Hematopoietic multipotent progenitor cell (in vitro differentiated cells): Measurements from ENCODE around the gene METRN. TPM values are rescaled to one million over a fixed set of nuclear protein-coding genes. Genes with fewer than 3 reads are reported as not detected.
A peak's percentile ranks its signal among the peaks of the same experiment; 100 is the strongest.

Experiments
- DNase-seq, 3 donors: peaks; one replicate each; pipeline ENCODE4 v3.0.0-alpha.2; 2011 to 2015; ENCODE audit warnings: low read depth in 2 of 3, low spot score in 2 of 3
- total RNA-seq: library from RNA; depleted of rRNA; stranded (reverse); fragments of >200 nt; gene quantifications from one replicate; pipeline ENCODE4 v1.2.3, GENCODE V29; 2012

Gene METRN
- total RNA-seq = 5.1 TPM

GRCh38 chr16:714558-715476 lies at the start of gene METRN:
Gene METRN (plus strand): TSS chr16:715118. CDS start chr16:715290, 172 bp downstream.
- DNase-seq = peak; percentile 70 to 83 (median 81)

GRCh38 chr16:666572-666971 lies 48.3 kb upstream of the METRN start:
- DNase-seq = no peak

- no peak for DNase-seq
Observed at GRCh38 chr16:667113-667779, 47.7 kb upstream of the METRN start.

- peak; percentile 79 to 95 (median 92) for DNase-seq
Observed at GRCh38 chr16:667780-668518, 47.0 kb upstream of the METRN start, which contains the start of gene RHOT2. Gene RHOT2 (plus strand): TSS chr16:668132. CDS start chr16:668200, 68 bp downstream.

- no peak for DNase-seq
Observed at GRCh38 chr16:668519-669171, 46.3 kb upstream of the METRN start.

GRCh38 chr16:669666-670065 lies 45.3 kb upstream of the METRN start:
- DNase-seq = no peak

- DNase-seq = no peak
Observed at GRCh38 chr16:670485-671352, 44.2 kb upstream of the METRN start.

GRCh38 chr16:671353-672131 lies 43.4 kb upstream of the METRN start:
- DNase-seq = no peak

- DNase-seq = no peak
Observed at GRCh38 chr16:672371-672770, 42.5 kb upstream of the METRN start.

- no peak for DNase-seq
Observed at GRCh38 chr16:672851-673250, 42.1 kb upstream of the METRN start.

GRCh38 chr16:673399-673991 lies 41.4 kb upstream of the METRN start:
- DNase-seq = no peak

GRCh38 chr16:674214-674881 lies 40.6 kb upstream of the METRN start:
- no peak for DNase-seq

- DNase-seq = peak in 1 of 3 donors; percentile 11
Observed at GRCh38 chr16:674968-675883, 39.7 kb upstream of the METRN start, which contains the start of gene RHBDL1. Gene RHBDL1 (plus strand): TSS chr16:675671. CDS start chr16:675791, 120 bp downstream.

GRCh38 chr16:675884-676564 lies 38.9 kb upstream of the METRN start:
- no peak for DNase-seq

GRCh38 chr16:676565-676902 lies 38.4 kb upstream of the METRN start:
- no peak for DNase-seq

GRCh38 chr16:676913-677312 lies 38.0 kb upstream of the METRN start:
- DNase-seq = no peak
